IMR-90 (cell line): ENCODE measurements around the gene PGPEP1. TPM values are rescaled to one million over a fixed set of nuclear protein-coding genes. Genes with fewer than 3 reads are reported as not detected.

Experiments
- ATAC-seq: fragments of 200-7000 bp; cut with Tn5 transposase; 2 replicates; pipeline ENCODE4 v1.9.1; 2020; ENCODE audit warnings: low read depth, mild to moderate bottlenecking, moderate library complexity
- BruUV-seq: library from RNA; stranded (reverse); fragments of 400-500 nt; replicated peaks from 2 replicates; lab custom pipeline; 2021; lab: Mats Ljungman, UMichigan
- CTCF ChIA-PET: fragments of 300-600 bp; formaldehyde crosslinking; extraction: SDS; loops from one replicate; lab custom pipeline; 2021; ENCODE audit warnings: antibody characterized with exemption; lab: Yijun Ruan, JAX
- POLR2A ChIA-PET: fragments of 300-600 bp; sonication (Branson Sonifier 250); formaldehyde crosslinking; loops from one replicate; lab custom pipeline; 2022; ENCODE audit warnings: antibody characterized with exemption; ENCODE audit not compliant: unreplicated experiment; lab: Charles Lee
- DNase-seq: peaks from one replicate; pipeline ENCODE4 v3.0.0; 2013
- H2AFZ ChIP-seq: replicated peaks from 2 replicates; pipeline ENCODE3; 2013; ENCODE audit warnings: low read length, mild to moderate bottlenecking; ENCODE audit not compliant: poor library complexity
- H2AK5ac ChIP-seq: 2 replicates; pipeline ENCODE4 v1.6.1; 2013; ENCODE audit warnings: low read depth, low read length, inconsistent platforms
- H2AK9ac ChIP-seq: replicated peaks from 2 replicates; pipeline ENCODE3; 2013; ENCODE audit warnings: mild to moderate bottlenecking, low read depth, low read length, moderate library complexity; ENCODE audit not compliant: poor library complexity
- H2BK120ac ChIP-seq: 2 replicates; pipeline ENCODE4 v1.6.1; 2013; ENCODE audit warnings: low read depth, low read length, inconsistent platforms
- H2BK15ac ChIP-seq: 3 replicates; pipeline ENCODE4 v1.6.1; 2013; ENCODE audit warnings: low read depth, low read length, inconsistent platforms
- H2BK20ac ChIP-seq: 2 replicates; pipeline ENCODE4 v1.6.1; 2013; ENCODE audit warnings: low read depth, mild to moderate bottlenecking, inconsistent platforms, low read length, moderate library complexity
- H2BK5ac ChIP-seq: 2 replicates; pipeline ENCODE4 v1.6.1; 2013; ENCODE audit warnings: mild to moderate bottlenecking, low read depth, low read length, inconsistent platforms; ENCODE audit not compliant: poor library complexity, severe bottlenecking
- H3K14ac ChIP-seq: replicated peaks from 2 replicates; pipeline ENCODE4 v1.6.1; 2013; ENCODE audit warnings: low read depth, low read length, inconsistent platforms
- H3K18ac ChIP-seq: 2 replicates; pipeline ENCODE4 v1.6.1; 2013; ENCODE audit warnings: low read depth, low read length, control low read depth
- H3K23ac ChIP-seq: 2 replicates; pipeline ENCODE4 v1.6.1; 2013; ENCODE audit warnings: low read depth, low read length, inconsistent platforms
- H3K27ac ChIP-seq: 2 replicates; pipeline ENCODE4 v1.5.1; 2013; ENCODE audit warnings: mild to moderate bottlenecking, control low read depth, low read length; ENCODE audit not compliant: insufficient read depth
- H3K27me3 ChIP-seq: 2 replicates; pipeline ENCODE4 v1.6.1; 2013; ENCODE audit warnings: low read length; ENCODE audit not compliant: control insufficient read depth, insufficient read depth
- H3K36me3 ChIP-seq: 2 replicates; pipeline ENCODE4 v1.6.1; 2013; ENCODE audit warnings: low read length, mixed read lengths; ENCODE audit not compliant: control insufficient read depth, insufficient read depth
- H3K4ac ChIP-seq: 2 replicates; pipeline ENCODE4 v1.6.1; 2013; ENCODE audit warnings: low read depth, low read length, inconsistent platforms
- H3K4me1 ChIP-seq: 2 replicates; pipeline ENCODE4 v1.6.1; 2013; ENCODE audit warnings: low read length, mixed read lengths; ENCODE audit not compliant: control insufficient read depth, insufficient read depth
- H3K4me2 ChIP-seq: 2 replicates; pipeline ENCODE4 v1.6.1; 2013; ENCODE audit warnings: low read depth, mild to moderate bottlenecking, control low read depth, low read length, moderate library complexity
- H3K4me3 ChIP-seq: 2 replicates; pipeline ENCODE4 v1.5.1; 2013; ENCODE audit warnings: low read depth, mild to moderate bottlenecking, control low read depth, low read length, moderate library complexity; ENCODE audit not compliant: insufficient read depth
- H3K56ac ChIP-seq: 2 replicates; pipeline ENCODE4 v1.6.1; 2013; ENCODE audit warnings: low read length, inconsistent platforms; ENCODE audit not compliant: insufficient read depth; ENCODE audit errors: extremely low read depth
- H3K79me1 ChIP-seq, 2 experiments: 2 replicates each; pipeline ENCODE4 v1.6.1; 2013; ENCODE audit warnings: low read length in 2 of 2, inconsistent platforms in 1 of 2, low read depth in 1 of 2
- H3K9ac ChIP-seq: 2 replicates; pipeline ENCODE4 v1.6.1; 2013; ENCODE audit warnings: low read depth, low read length, control low read depth
- H3K9me1 ChIP-seq: 2 replicates; pipeline ENCODE4 v1.6.1; 2013; ENCODE audit warnings: low read length, inconsistent platforms; ENCODE audit not compliant: insufficient read depth
- H3K9me3 ChIP-seq: 2 replicates; pipeline ENCODE4 v1.6.1; 2013; ENCODE audit warnings: low read length; ENCODE audit not compliant: control insufficient read depth, insufficient read depth
- H4K20me1 ChIP-seq: 2 replicates; pipeline ENCODE4 v1.6.1; 2013; ENCODE audit warnings: low read length, inconsistent platforms; ENCODE audit not compliant: insufficient read depth
- H4K5ac ChIP-seq: 2 replicates; pipeline ENCODE4 v1.6.1; 2013; ENCODE audit warnings: mild to moderate bottlenecking, low read depth, low read length, control low read depth
- H4K8ac ChIP-seq, 2 experiments: 2 replicates each; pipeline ENCODE4 v1.6.1; 2013; ENCODE audit warnings: low read depth in 2 of 2, low read length in 2 of 2, control low read depth in 1 of 2, inconsistent platforms in 1 of 2
- H4K91ac ChIP-seq: 2 replicates; pipeline ENCODE4 v1.6.1; 2013; ENCODE audit warnings: low read depth, low read length, inconsistent platforms; ENCODE audit not compliant: insufficient read depth
- CEBPB ChIP-seq: IDR thresholded peaks from 2 replicates; pipeline ENCODE4 v1.6.1; 2012; ENCODE audit warnings: low read depth, low read length, improper control_type of control experiment
- CHD1 ChIP-seq: IDR thresholded peaks from 2 replicates; pipeline ENCODE4 v1.6.1; 2012; ENCODE audit warnings: low read depth, low read length, improper control_type of control experiment
- MAFK ChIP-seq: IDR thresholded peaks from 2 replicates; pipeline ENCODE4 v1.6.1; 2012; ENCODE audit warnings: low read depth, low read length, improper control_type of control experiment
- MAZ ChIP-seq: IDR thresholded peaks from 2 replicates; pipeline ENCODE4 v1.6.1; 2012; ENCODE audit warnings: low read depth, mild to moderate bottlenecking, low read length, improper control_type of control experiment, moderate library complexity, borderline replicate concordance
- MXI1 ChIP-seq: IDR thresholded peaks from 2 replicates; pipeline ENCODE4 v1.6.1; 2012; ENCODE audit warnings: low read depth, mild to moderate bottlenecking, low read length, moderate library complexity, borderline replicate concordance
- POLR2A ChIP-seq: IDR thresholded peaks from 2 replicates; pipeline ENCODE4 v1.6.1; 2012; ENCODE audit warnings: mild to moderate bottlenecking, low read depth, low read length
- RAD21 ChIP-seq: IDR thresholded peaks from 2 replicates; pipeline ENCODE4 v1.6.1; 2012; ENCODE audit warnings: low read length, improper control_type of control experiment
- RCOR1 ChIP-seq: IDR thresholded peaks from 2 replicates; pipeline ENCODE4 v1.6.1; 2012; ENCODE audit warnings: mild to moderate bottlenecking, low read length, improper control_type of control experiment; ENCODE audit not compliant: insufficient replicate concordance
- SMC3 ChIP-seq: fragments of 150-350 bp; IDR thresholded peaks from 2 replicates; pipeline ENCODE4 v1.6.1; 2016; ENCODE audit warnings: low read depth, mild to moderate bottlenecking, antibody characterized with exemption, low read length, moderate library complexity
- WGBS, 2 experiments: methylation state at CpG; one replicate each; pipeline versions ENCODE4 v1.1.5 to v1.1.7; 2013; ENCODE audit warnings: missing lambda C conversion rate in 2 of 2; ENCODE audit not compliant: insufficient read length in 1 of 2; ENCODE audit errors: extremely low coverage in 2 of 2; 5-methylcytosine and 5-hydroxymethylcytosine counted together
- dilution Hi-C: fragments of 300-500 bp; cut with HindIII; formaldehyde crosslinking; loops from one replicate; pipeline ENCODE4 v1.14.3; 2018; ENCODE audit warnings: low sequenced_read_pairs; ENCODE audit not compliant: unreplicated experiment
- in situ Hi-C: fragments of 300-500 bp; cut with MboI; formaldehyde crosslinking; loops from 3 replicates; pipeline ENCODE4 v1.14.3; 2019; ENCODE audit warnings: low sequenced_read_pairs, inconsistent platforms, mixed read lengths
- intact Hi-C: fragments of 100-400 bp; cut with micrococcal nuclease; formaldehyde crosslinking; loops from 2 replicates; pipeline ENCODE4 v1.10.0; 2022
- polyA plus RNA-seq, 3 experiments: library from polyadenylated mRNA; depleted of rRNA; stranded (reverse); fragments of >200 nt; gene quantifications; 2 replicates each; pipeline ENCODE4 v1.2.3, GENCODE V29; 2012; ENCODE audit warnings: low replicate concordance in 1 of 3
- total RNA-seq: library from RNA; depleted of rRNA; stranded (reverse); fragments of >200 nt; gene quantifications from 2 replicates; pipeline ENCODE4 v1.2.3, GENCODE V29; 2012
- TF ChIP-seq, protein P1 (sequence below): fragments of 150-350 bp; IDR thresholded peaks from 2 replicates; pipeline ENCODE4 v1.6.1; 2016; ENCODE audit warnings: low read depth, mild to moderate bottlenecking, low read length, moderate library complexity, borderline replicate concordance
- TF ChIP-seq, protein P2 (sequence below): conservative IDR thresholded peaks from 2 replicates; pipeline ENCODE4 v1.5.1; 2012; ENCODE audit warnings: mild to moderate bottlenecking, low read depth, low read length, improper control_type of control experiment

Gene PGPEP1
- total and polyA plus RNA-seq, 2 of the 4 experiments (the other 2 are of a cell fraction): 11.8 to 14.3 TPM

GRCh38 chr19:18419195-18419698 is 78.8 kb downstream of the PGPEP1 start, which contains the start of gene SSBP4:
Gene SSBP4, plus strand, starts transcription at chr19:18419398. Its CDS starts 251 bp downstream, at chr19:18419649.
- Histone ChIP-seq H3K9me3 (no peaks in the 10 kb centered on the region), H2BK15ac (peak within 1 kb of the TSS; percentile 87; the same call in 1 of the 3 replicates), H3K9ac (peak within 1 kb of the TSS; percentile 74), H3K56ac (peak within 1 kb of the TSS; percentile 17; the same call in 1 of the 2 replicates), H3K14ac (peak within 1 kb of the TSS; percentile 79), H3K4ac (peak within 1 kb of the TSS; percentile 96), H2BK5ac (peak within 1 kb of the TSS; percentile 71), H3K36me3 (no peaks in the 10 kb centered on the region), H4K5ac (peak within 1 kb of the TSS; percentile 29), H2BK120ac (peak within 1 kb of the TSS; percentile 86), H3K4me3 (peak within 1 kb of the TSS; percentile 68), H2AK5ac (peak within 1 kb of the TSS; percentile 94), H2AFZ (peak within 1 kb of the TSS; percentile 97), H3K23ac (peak within 1 kb of the TSS; percentile 86), H4K8ac (peak within 1 kb of the TSS; percentile 88 to 100), H2AK9ac (peak within 1 kb of the TSS; percentile 99), H4K91ac (peak within 1 kb of the TSS; percentile 91), H3K27ac (peak within 1 kb of the TSS; percentile 90), H3K18ac (peak within 1 kb of the TSS; percentile 22; the same call in 1 of the 2 replicates), H3K4me1 (peaks cover 37% of the 10 kb centered on the region), H2BK20ac (peak within 1 kb of the TSS; percentile 79; the same call in 1 of the 2 replicates), H4K20me1 (peaks cover 39% of the 10 kb centered on the region), H3K79me1 (peaks cover 0 to 52% of the 10 kb centered on the region in 2 experiments), H3K4me2 (peak within 1 kb of the TSS; percentile 81), H3K9me1 (peaks cover 16% of the 10 kb centered on the region; the same call in 1 of the 2 replicates), H3K27me3 (no peaks in the 10 kb centered on the region)
- 0% methylated on average over 25 of the region's 80 CpGs; no CpG with 5 or more reads in 1 of the 2 experiments for WGBS, 2 experiments
- ChIA-PET POLR2A (no interaction called here), CTCF (interaction anchor here (0.8 to 1.2 kb wide), 4 partner anchors 34 to 141 kb away, joined by 3 to 4 read pairs (median 4); partner anchors contain the start of gene GDF15)
- dilution Hi-C loops: no loop called here
- intact Hi-C loops: loop anchor here (5.0 to 10.0 kb wide), 2 partner anchors 142 to 214 kb away; partner anchors contain the start of gene RAB3A
- BruUV-seq: no TSS peak
- TF ChIP-seq, protein P1, sequence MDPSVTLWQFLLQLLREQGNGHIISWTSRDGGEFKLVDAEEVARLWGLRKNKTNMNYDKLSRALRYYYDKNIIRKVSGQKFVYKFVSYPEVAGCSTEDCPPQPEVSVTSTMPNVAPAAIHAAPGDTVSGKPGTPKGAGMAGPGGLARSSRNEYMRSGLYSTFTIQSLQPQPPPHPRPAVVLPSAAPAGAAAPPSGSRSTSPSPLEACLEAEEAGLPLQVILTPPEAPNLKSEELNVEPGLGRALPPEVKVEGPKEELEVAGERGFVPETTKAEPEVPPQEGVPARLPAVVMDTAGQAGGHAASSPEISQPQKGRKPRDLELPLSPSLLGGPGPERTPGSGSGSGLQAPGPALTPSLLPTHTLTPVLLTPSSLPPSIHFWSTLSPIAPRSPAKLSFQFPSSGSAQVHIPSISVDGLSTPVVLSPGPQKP: no peak
- TF ChIP-seq CEBPB: no peak
- TF ChIP-seq CHD1: no peak
- peak; percentile 38 for TF ChIP-seq POLR2A
- no peak for TF ChIP-seq RCOR1
- TF ChIP-seq MAFK: no peak
- peak; percentile 24 for TF ChIP-seq RAD21
- TF ChIP-seq, protein P2, sequence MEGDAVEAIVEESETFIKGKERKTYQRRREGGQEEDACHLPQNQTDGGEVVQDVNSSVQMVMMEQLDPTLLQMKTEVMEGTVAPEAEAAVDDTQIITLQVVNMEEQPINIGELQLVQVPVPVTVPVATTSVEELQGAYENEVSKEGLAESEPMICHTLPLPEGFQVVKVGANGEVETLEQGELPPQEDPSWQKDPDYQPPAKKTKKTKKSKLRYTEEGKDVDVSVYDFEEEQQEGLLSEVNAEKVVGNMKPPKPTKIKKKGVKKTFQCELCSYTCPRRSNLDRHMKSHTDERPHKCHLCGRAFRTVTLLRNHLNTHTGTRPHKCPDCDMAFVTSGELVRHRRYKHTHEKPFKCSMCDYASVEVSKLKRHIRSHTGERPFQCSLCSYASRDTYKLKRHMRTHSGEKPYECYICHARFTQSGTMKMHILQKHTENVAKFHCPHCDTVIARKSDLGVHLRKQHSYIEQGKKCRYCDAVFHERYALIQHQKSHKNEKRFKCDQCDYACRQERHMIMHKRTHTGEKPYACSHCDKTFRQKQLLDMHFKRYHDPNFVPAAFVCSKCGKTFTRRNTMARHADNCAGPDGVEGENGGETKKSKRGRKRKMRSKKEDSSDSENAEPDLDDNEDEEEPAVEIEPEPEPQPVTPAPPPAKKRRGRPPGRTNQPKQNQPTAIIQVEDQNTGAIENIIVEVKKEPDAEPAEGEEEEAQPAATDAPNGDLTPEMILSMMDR: peak; percentile 50
- TF ChIP-seq MXI1: peak; percentile 85; the same call in 1 of the 2 replicates
- TF ChIP-seq SMC3: peak; percentile 6; the same call in 1 of the 2 replicates
- peak; percentile 82; the same call in 1 of the 2 replicates for TF ChIP-seq MAZ
- in situ Hi-C loops: loop anchor here (10.0 kb wide), 2 partner anchors 224 to 304 kb away; partner anchors contain the start of gene MPV17L2
- ATAC-seq: peak; percentile 38
- peak; percentile 70 for DNase-seq
